Purkinje cell (primary cell): Measurements from ENCODE around the gene BUD31. TPM values are rescaled to one million over a fixed set of nuclear protein-coding genes. Genes with fewer than 3 reads are reported as not detected.

Experiments
- polyA plus RNA-seq: library from polyadenylated mRNA; unstranded; fragments of >200 nt; fragmentation: Nextera tagmentation; gene quantifications from 2 replicates; pipeline ENCODE4 v1.2.1, GENCODE V29; 2014

BUD31 gene
- polyA plus RNA-seq: 377 and 389 TPM in 2 replicates

DNA sequence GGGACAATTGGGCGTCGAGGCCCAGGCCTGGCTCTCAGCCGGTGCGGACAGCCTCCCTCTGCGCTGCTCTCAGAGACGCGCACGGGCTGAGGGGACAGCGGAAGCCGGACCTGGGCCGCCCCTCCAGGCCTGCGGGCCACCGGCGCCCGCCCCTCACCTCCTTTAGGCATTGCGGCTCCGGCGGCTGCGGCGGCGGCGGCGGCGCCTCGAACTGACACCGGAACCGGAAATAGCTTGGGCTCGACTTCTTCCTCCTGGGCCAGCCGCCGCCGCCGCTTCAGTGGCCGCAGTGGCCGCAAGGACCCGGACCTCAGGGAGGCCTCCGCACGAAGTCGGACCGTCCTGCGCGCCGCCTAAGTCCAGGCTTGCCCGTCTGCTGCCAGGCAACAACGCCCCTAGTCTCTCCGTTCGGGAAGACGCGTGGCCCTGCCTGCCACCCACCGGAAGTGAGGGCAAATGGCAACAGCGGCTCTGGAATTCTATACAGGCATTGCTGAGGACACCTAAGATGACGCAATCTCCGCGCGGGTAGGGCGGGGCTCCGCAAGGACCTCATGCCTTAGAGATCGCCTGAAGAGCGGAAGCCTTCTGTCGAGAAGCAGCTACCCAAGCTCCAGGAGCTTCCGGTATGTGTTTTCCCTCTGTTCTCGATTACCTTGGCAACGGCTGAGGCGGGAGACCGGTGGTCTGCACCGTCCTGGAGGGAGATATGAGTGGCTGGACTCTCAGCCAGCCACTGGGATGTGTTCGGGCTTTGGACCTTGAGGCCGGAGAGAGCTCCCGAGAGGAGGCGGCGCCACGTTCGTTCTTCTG lies at the start of gene BUD31, which contains the start of gene PDAP1:
TSS of gene BUD31 (plus strand) at position 591 of the 813 bp plus-strand sequence. CDS start 2,124 bp downstream, outside the sequence.
TSS of gene PDAP1 (minus strand) at position 219 of the 813 bp plus-strand sequence. CDS start at position 170, 49 bp downstream.

DNA sequence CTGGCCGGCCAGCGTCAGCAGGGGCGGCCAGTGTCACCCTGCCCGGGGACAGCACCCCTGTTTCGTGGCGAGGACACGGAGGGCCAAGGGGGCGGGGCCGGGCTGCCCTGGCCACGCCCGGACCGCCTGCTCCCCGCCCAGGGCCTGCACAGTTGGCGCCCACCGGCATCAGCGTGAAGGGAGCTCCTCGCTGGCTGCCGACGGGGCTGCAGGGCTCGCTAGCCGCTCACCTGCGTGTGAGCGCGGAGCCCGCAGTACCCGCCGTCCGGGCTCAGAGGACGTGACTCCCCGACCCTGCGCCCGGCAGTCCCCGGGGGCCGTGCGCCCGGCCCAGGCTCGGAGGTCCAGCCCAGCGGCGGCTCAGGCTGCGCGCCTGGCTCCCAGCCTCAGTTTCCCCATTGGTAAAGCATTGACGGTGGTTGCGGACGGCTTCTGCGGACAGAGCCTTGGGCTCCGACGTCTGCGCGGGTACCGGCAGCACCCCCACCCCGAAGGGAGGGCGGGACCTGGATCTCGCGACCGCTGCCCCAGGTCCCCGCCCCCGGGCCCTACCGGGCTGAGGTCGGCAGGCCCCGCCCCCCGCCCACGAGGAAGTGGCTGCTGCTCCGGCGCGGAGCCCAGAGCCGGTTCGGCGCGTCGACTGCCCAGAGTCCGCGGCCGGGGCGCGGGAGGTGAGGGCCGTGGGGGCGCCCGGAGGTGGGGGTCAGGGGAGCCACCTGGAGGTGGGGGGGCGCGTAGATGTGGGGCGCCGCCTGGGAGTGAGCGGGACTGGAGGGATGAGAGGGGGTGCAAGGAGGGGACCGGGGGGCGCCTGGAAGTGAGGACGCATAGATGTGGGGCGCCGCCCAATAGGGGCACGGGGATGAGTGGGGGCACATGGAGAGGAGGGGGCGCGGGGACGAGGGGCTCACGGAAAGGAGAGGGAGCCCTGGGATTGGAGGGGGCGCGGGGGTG lies 34.4 kb upstream of the BUD31 start, which contains the start of gene ARPC1B:
TSS of gene ARPC1B (plus strand) at position 620 of the 954 bp plus-strand sequence. CDS start 10,985 bp downstream, outside the sequence.

DNA sequence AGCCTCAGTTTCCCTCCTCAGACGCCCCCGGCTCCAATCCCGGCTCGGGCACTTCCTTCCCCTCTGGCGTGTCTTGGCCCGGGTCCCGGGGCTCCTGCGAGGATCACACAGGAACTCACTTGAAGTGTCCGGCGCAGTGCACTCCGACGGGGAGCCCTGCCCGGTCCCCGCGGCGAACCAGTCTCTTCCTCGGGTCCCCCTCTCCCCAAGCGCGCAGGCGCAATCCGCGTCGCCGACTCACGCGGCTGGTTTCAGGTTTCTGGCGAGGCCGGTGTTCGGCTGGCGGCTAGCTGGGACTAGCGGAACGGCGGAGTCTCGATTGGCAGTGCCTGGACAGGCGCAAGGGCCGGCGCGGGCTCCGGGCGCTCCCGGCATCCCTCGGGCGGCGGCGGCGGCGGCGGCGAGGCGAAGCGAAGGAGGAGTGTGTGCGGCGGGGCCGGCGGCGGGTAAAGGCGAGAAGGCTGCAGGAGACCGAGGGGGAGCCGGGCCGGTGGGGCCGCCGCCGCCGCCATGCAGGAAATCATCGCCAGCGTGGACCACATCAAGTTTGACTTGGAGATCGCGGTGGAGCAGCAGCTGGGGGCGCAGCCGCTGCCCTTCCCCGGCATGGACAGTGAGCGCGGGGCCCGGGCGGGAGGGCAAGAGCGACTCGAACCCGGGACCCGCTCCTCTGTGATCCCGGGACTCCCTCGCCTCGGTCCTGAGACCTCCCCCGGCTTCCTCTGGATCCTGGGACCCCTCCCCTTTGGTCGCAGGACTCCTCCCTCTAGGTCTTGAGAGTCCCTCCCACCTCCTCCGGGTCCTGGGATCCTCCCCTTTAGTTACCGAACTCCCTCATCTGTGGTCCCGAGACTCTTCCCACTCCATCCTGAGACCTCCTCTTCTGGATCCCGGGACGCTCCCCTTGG lies 30.1 kb downstream of the BUD31 start, which contains the start of the genes CPSF4 and PTCD1:
TSS of gene CPSF4 (plus strand) at position 371 of the 908 bp plus-strand sequence. CDS start at position 511, 140 bp downstream.
TSS of gene PTCD1 (minus strand) at position 226 of the 908 bp plus-strand sequence. CDS start 3,556 bp downstream, outside the sequence.

Other genes with a start within 250 kb of the BUD31 start
- gene KPNA7, start 200.9 kb upstream of the BUD31 start, polyA plus RNA-seq: not detected in 2 replicates
- gene MYH16, start 136.1 kb upstream of the BUD31 start, polyA plus RNA-seq: not detected in 2 replicates
- gene ARPC1A, start 83.1 kb upstream of the BUD31 start, polyA plus RNA-seq: 246 and 312 TPM in 2 replicates
- gene ARPC1B, start 34.2 kb upstream of the BUD31 start, polyA plus RNA-seq: 0.94 and 6.6 TPM in 2 replicates
- 25.4 and 43.5 TPM in 2 replicates for gene PDAP1, start 372 bp upstream of the BUD31 start, polyA plus RNA-seq
- gene PTCD1, start 29.8 kb downstream of the BUD31 start, polyA plus RNA-seq: 0.20 and 0.97 TPM in 2 replicates
- gene CPSF4, start 30.0 kb downstream of the BUD31 start, polyA plus RNA-seq: 1.6 and 1.7 TPM in 2 replicates
- gene ATP5MF, start 57.2 kb downstream of the BUD31 start, polyA plus RNA-seq: 2,919 and 3,435 TPM in 2 replicates
- 7.8 and 8.4 TPM in 2 replicates for gene ZNF789, start 63.9 kb downstream of the BUD31 start, polyA plus RNA-seq
- gene ZNF394, start 91.3 kb downstream of the BUD31 start, polyA plus RNA-seq: 0.63 and 2.4 TPM in 2 replicates
- 4.5 and 4.6 TPM in 2 replicates for gene ZKSCAN5, start 95.7 kb downstream of the BUD31 start, polyA plus RNA-seq
- 10.5 TPM in 2 replicates for gene FAM200A, start 143.1 kb downstream of the BUD31 start, polyA plus RNA-seq
- 25.2 and 29.7 TPM in 2 replicates for gene ZNF655, start 149.7 kb downstream of the BUD31 start, polyA plus RNA-seq
- gene TMEM225B, start 189.3 kb downstream of the BUD31 start, polyA plus RNA-seq: not detected in 2 replicates
- gene ZSCAN25, start 208.0 kb downstream of the BUD31 start, polyA plus RNA-seq: 0.45 and 1.1 TPM in 2 replicates